HEK293 (cell line): Measurements from ENCODE around the gene ELAVL3.
"Not testable (repeated sequence)": the region's sequence is repeated elsewhere in the genome, so short reads cannot be mapped to it uniquely, and the experiment has no call there.

ENCODE experiments used
- CTCF ChIA-PET: fragments of 350-600 bp; formaldehyde crosslinking; extraction: SDS; loops from one replicate; lab custom pipeline; 2021; ENCODE audit warnings: antibody characterized with exemption; lab: Yijun Ruan, JAX
- POLR2A ChIA-PET: fragments of 300-600 bp; formaldehyde crosslinking; extraction: SDS; loops from one replicate; lab custom pipeline; 2020; ENCODE audit warnings: antibody characterized with exemption, inconsistent platforms; lab: Yijun Ruan, JAX
- H3K27ac ChIP-seq: fragments of 200-500 bp; sonication (Bioruptor generic); 2 replicates; pipeline ENCODE4 v1.5.1; 2014; ENCODE audit warnings: low read depth, low read length, control low read depth, inconsistent platforms; ENCODE audit errors: extremely low read depth
- H3K36me3 ChIP-seq, 2 experiments: fragments of 200-500 bp in 1 of 2; sonication (Bioruptor generic) in 1 of 2; 1 replicate in 1 of 2; 2 replicates in 1 of 2; pipeline ENCODE4 v1.5.1; 2014 to 2017; ENCODE audit warnings: inconsistent platforms in 2 of 2, low read length in 2 of 2; ENCODE audit not compliant: control insufficient read depth in 2 of 2, insufficient read depth in 1 of 2
- H3K4me1 ChIP-seq: fragments of 200-500 bp; sonication (Bioruptor generic); 2 replicates; pipeline ENCODE4 v1.5.1; 2014; ENCODE audit warnings: mild to moderate bottlenecking, low read length, inconsistent platforms; ENCODE audit not compliant: control insufficient read depth, insufficient read depth
- H3K4me3 ChIP-seq: 2 replicates; pipeline ENCODE4 v1.5.1; 2011; ENCODE audit warnings: low read depth, mild to moderate bottlenecking, control low read depth, low read length, moderate library complexity
- H3K9me3 ChIP-seq: fragments of 200-500 bp; sonication (Bioruptor generic); 2 replicates; pipeline ENCODE4 v1.5.1; 2014; ENCODE audit warnings: low read depth, low read length, inconsistent platforms; ENCODE audit not compliant: control insufficient read depth, insufficient read depth
- CTCF ChIP-seq: fragments of 450-650 bp; formaldehyde crosslinking; IDR thresholded peaks from 2 replicates; pipeline ENCODE4 v1.5.1; 2016; ENCODE audit warnings: missing biosample characterization, missing genetic modification characterization
- KLF1 ChIP-seq: fragments of 450-650 bp; formaldehyde crosslinking; IDR thresholded peaks from 2 replicates; pipeline ENCODE4 v1.5.1; 2016; ENCODE audit warnings: missing biosample characterization, missing genetic modification characterization
- PRDM10 ChIP-seq: fragments of 450-650 bp; formaldehyde crosslinking; IDR thresholded peaks from 2 replicates; pipeline ENCODE4 v1.5.1; 2016; ENCODE audit warnings: missing biosample characterization, missing genetic modification characterization
- WT1 ChIP-seq: fragments of 450-650 bp; formaldehyde crosslinking; IDR thresholded peaks from 2 replicates; pipeline ENCODE4 v1.5.1; 2016; ENCODE audit warnings: missing biosample characterization, missing genetic modification characterization
- ZNF114 ChIP-seq: fragments of 450-650 bp; formaldehyde crosslinking; IDR thresholded peaks from 2 replicates; pipeline ENCODE4 v1.5.0; 2017; ENCODE audit warnings: missing biosample characterization, missing genetic modification characterization
- ZNF146 ChIP-seq: fragments of 450-650 bp; formaldehyde crosslinking; IDR thresholded peaks from 2 replicates; pipeline ENCODE4 v1.5.1; 2016; ENCODE audit warnings: missing biosample characterization, missing genetic modification characterization
- ZNF324 ChIP-seq: fragments of 450-650 bp; formaldehyde crosslinking; IDR thresholded peaks from 2 replicates; pipeline ENCODE4 v1.5.1; 2016; ENCODE audit warnings: missing biosample characterization, missing genetic modification characterization
- ZNF473 ChIP-seq: fragments of 450-650 bp; formaldehyde crosslinking; IDR thresholded peaks from 2 replicates; pipeline ENCODE4 v1.5.1; 2017; ENCODE audit warnings: missing biosample characterization, missing genetic modification characterization
- ZNF621 ChIP-seq: fragments of 450-650 bp; formaldehyde crosslinking; IDR thresholded peaks from 2 replicates; pipeline ENCODE4 v1.5.1; 2017; ENCODE audit warnings: missing biosample characterization, missing genetic modification characterization
- ZNF624 ChIP-seq: fragments of 450-650 bp; formaldehyde crosslinking; IDR thresholded peaks from 2 replicates; pipeline ENCODE4 v1.5.1; 2017; ENCODE audit warnings: missing biosample characterization, missing genetic modification characterization
- ZNF707 ChIP-seq: fragments of 450-650 bp; formaldehyde crosslinking; IDR thresholded peaks from 2 replicates; pipeline ENCODE4 v1.5.1; 2016; ENCODE audit warnings: missing biosample characterization, missing genetic modification characterization
- TF ChIP-seq, protein P1 (sequence below): fragments of 450-650 bp; formaldehyde crosslinking; IDR thresholded peaks from 2 replicates; pipeline ENCODE4 v1.5.1; 2016; ENCODE audit warnings: missing biosample characterization, missing genetic modification characterization
- TF ChIP-seq, protein P2 (sequence below): fragments of 450-650 bp; formaldehyde crosslinking; conservative IDR thresholded peaks from 2 replicates; pipeline ENCODE4 v1.5.1; 2016; ENCODE audit warnings: low read depth, missing biosample characterization, missing genetic modification characterization
- TF ChIP-seq, protein P3 (sequence below): fragments of 450-650 bp; formaldehyde crosslinking; IDR thresholded peaks from 2 replicates; pipeline ENCODE4 v1.5.1; 2016; ENCODE audit warnings: missing biosample characterization, missing genetic modification characterization

The ELAVL3 gene

GRCh38 chr19:11468266-11468845, 12.5 kb downstream of the ELAVL3 start:
- TF ChIP-seq PRDM10 (tag by site-specific recombination) (peak; percentile 79), KLF1 (0 out of 2 replicates have a peak, but pooled peaks have one; percentile 10)
- H3K36me3 ChIP-seq, H3K9me3 ChIP-seq, H3K4me3 ChIP-seq, POLR2A ChIA-PET, H3K27ac ChIP-seq, H3K4me1 ChIP-seq: not testable (repeated sequence)
- CTCF ChIA-PET = interaction anchor here (0.6 to 2.0 kb wide), 7 partner anchors 13 to 225 kb away, joined by 3 to 12 read pairs (median 3); no protein-coding TSS in a partner anchor

DNA sequence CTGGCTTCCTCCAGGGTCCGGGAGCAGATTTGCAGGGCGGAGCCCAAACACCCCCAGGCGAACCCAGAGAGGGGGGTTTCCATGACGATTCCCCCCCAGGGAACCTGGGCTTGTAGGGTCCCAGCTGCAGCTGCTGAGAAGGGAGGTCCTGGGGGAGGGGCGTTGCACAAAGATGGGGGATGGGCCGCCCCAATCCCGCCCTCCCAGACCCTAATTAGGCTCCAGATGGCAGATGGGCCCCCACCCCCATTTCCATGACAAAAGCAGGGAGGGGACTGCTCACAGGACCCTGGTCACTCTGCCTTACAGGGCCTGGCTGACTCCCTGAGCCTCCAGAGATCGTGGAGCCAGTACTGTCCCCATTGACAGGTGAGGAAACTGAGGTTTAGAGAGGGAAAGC, 15.2 kb downstream of the ELAVL3 start:
- Histone ChIP-seq H3K36me3 (no peaks in the 10 kb centered on the region), H3K9me3 (no peaks in the 10 kb centered on the region), H3K27ac (no peak overlapping the region), H3K4me3 (no peak overlapping the region), H3K4me1 (no peaks in the 10 kb centered on the region)
- ChIA-PET POLR2A (no interaction called here), CTCF (no interaction called here)
- TF ChIP-seq ZNF146 (tag by site-specific recombination) = no peak
- TF ChIP-seq, protein P1, sequence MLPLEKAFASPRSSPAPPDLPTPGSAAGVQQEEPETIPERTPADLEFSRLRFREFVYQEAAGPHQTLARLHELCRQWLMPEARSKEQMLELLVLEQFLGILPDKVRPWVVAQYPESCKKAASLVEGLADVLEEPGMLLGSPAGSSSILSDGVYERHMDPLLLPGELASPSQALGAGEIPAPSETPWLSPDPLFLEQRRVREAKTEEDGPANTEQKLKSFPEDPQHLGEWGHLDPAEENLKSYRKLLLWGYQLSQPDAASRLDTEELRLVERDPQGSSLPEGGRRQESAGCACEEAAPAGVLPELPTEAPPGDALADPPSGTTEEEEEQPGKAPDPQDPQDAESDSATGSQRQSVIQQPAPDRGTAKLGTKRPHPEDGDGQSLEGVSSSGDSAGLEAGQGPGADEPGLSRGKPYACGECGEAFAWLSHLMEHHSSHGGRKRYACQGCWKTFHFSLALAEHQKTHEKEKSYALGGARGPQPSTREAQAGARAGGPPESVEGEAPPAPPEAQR (tag by site-specific recombination) = no peak
- TF ChIP-seq, protein P2, sequence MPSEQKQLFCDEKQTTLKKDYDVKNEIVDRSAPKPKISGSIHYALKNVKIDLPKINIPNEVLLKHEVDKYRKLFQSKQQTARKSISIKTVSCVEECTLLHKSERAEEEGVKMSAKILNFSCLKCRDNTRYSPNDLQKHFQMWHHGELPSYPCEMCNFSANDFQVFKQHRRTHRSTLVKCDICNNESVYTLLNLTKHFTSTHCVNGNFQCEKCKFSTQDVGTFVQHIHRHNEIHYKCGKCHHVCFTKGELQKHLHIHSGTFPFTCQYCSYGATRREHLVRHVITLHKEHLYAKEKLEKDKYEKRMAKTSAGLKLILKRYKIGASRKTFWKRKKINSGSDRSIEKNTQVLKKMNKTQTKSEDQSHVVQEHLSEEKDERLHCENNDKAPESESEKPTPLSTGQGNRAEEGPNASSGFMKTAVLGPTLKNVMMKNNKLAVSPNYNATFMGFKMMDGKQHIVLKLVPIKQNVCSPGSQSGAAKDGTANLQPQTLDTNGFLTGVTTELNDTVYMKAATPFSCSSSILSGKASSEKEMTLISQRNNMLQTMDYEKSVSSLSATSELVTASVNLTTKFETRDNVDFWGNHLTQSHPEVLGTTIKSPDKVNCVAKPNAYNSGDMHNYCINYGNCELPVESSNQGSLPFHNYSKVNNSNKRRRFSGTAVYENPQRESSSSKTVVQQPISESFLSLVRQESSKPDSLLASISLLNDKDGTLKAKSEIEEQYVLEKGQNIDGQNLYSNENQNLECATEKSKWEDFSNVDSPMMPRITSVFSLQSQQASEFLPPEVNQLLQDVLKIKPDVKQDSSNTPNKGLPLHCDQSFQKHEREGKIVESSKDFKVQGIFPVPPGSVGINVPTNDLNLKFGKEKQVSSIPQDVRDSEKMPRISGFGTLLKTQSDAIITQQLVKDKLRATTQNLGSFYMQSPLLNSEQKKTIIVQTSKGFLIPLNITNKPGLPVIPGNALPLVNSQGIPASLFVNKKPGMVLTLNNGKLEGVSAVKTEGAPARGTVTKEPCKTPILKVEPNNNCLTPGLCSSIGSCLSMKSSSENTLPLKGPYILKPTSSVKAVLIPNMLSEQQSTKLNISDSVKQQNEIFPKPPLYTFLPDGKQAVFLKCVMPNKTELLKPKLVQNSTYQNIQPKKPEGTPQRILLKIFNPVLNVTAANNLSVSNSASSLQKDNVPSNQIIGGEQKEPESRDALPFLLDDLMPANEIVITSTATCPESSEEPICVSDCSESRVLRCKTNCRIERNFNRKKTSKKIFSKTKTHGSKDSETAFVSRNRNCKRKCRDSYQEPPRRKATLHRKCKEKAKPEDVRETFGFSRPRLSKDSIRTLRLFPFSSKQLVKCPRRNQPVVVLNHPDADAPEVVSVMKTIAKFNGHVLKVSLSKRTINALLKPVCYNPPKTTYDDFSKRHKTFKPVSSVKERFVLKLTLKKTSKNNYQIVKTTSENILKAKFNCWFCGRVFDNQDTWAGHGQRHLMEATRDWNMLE (tag by site-specific recombination) = no peak
- TF ChIP-seq ZNF473 (tag by site-specific recombination) = no peak
- TF ChIP-seq ZNF621 (tag by site-specific recombination) = no peak
- no peak for TF ChIP-seq WT1
- TF ChIP-seq ZNF114 (tag by site-specific recombination) = no peak
- TF ChIP-seq CTCF = no peak
- TF ChIP-seq ZNF707 = no peak
- TF ChIP-seq, protein P3, sequence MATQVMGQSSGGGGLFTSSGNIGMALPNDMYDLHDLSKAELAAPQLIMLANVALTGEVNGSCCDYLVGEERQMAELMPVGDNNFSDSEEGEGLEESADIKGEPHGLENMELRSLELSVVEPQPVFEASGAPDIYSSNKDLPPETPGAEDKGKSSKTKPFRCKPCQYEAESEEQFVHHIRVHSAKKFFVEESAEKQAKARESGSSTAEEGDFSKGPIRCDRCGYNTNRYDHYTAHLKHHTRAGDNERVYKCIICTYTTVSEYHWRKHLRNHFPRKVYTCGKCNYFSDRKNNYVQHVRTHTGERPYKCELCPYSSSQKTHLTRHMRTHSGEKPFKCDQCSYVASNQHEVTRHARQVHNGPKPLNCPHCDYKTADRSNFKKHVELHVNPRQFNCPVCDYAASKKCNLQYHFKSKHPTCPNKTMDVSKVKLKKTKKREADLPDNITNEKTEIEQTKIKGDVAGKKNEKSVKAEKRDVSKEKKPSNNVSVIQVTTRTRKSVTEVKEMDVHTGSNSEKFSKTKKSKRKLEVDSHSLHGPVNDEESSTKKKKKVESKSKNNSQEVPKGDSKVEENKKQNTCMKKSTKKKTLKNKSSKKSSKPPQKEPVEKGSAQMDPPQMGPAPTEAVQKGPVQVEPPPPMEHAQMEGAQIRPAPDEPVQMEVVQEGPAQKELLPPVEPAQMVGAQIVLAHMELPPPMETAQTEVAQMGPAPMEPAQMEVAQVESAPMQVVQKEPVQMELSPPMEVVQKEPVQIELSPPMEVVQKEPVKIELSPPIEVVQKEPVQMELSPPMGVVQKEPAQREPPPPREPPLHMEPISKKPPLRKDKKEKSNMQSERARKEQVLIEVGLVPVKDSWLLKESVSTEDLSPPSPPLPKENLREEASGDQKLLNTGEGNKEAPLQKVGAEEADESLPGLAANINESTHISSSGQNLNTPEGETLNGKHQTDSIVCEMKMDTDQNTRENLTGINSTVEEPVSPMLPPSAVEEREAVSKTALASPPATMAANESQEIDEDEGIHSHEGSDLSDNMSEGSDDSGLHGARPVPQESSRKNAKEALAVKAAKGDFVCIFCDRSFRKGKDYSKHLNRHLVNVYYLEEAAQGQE (tag by site-specific recombination) = no peak
- no peak for TF ChIP-seq ZNF624 (tag by site-specific recombination)
- no peak for TF ChIP-seq ZNF324 (tag by site-specific recombination)
- TF ChIP-seq, all 188 proteins: peak for 0
